Natural killer cell (primary cell): ENCODE results near the gene NCBP2. TPM values are rescaled to one million over a fixed set of nuclear protein-coding genes. Genes with fewer than 3 reads are reported as not detected.

Experiments used
- ATAC-seq, 3 donors: fragments of 150-1000 bp in 2 of 3; fragments of 200-7000 bp in 1 of 3; cut with Tn5 transposase; 1 replicate in 1 of 3; 2 replicates in 2 of 3; pipeline ENCODE4 v1.10.0; 2021; ENCODE audit warnings: mild to moderate bottlenecking in 2 of 3, moderate library complexity in 2 of 3
- DNase-seq, 2 donors: peaks; one replicate each; pipeline versions ENCODE4 v3.0.0 to v3.0.0-alpha.2; 2013 to 2021; ENCODE audit warnings: mixed read lengths in 1 of 2
- H3K27ac ChIP-seq: one replicate; pipeline ENCODE4 v1.5.1; 2013; ENCODE audit warnings: mild to moderate bottlenecking, low read length
- H3K27me3 ChIP-seq: one replicate; pipeline ENCODE4 v1.6.1; 2013; ENCODE audit warnings: low read length; ENCODE audit not compliant: control insufficient read depth, insufficient read depth
- H3K36me3 ChIP-seq: one replicate; pipeline ENCODE4 v1.6.1; 2013; ENCODE audit warnings: low read length; ENCODE audit not compliant: control insufficient read depth, insufficient read depth
- H3K4me1 ChIP-seq: one replicate; pipeline ENCODE4 v1.6.1; 2013; ENCODE audit warnings: low read length; ENCODE audit not compliant: control insufficient read depth, insufficient read depth
- H3K4me3 ChIP-seq: one replicate; pipeline ENCODE4 v1.5.1; 2013; ENCODE audit warnings: low read length
- H3K9me3 ChIP-seq: one replicate; pipeline ENCODE4 v1.6.1; 2013; ENCODE audit warnings: low read length; ENCODE audit not compliant: control insufficient read depth, insufficient read depth
- H3K27ac Mint-ChIP-seq, 2 donors: one replicate each; pipeline ENCODE4 v1.8.0; 2022; ENCODE audit warnings: mild to moderate bottlenecking in 2 of 2, mixed read lengths in 2 of 2, moderate library complexity in 1 of 2
- H3K27me3 Mint-ChIP-seq, 2 donors: one replicate each; pipeline ENCODE4 v1.8.0; 2022; ENCODE audit warnings: low read depth in 2 of 2, mixed read lengths in 2 of 2
- H3K36me3 Mint-ChIP-seq: one replicate; pipeline ENCODE4 v1.8.0; 2022; ENCODE audit warnings: mixed read lengths
- H3K4me1 Mint-ChIP-seq, 2 donors: one replicate each; pipeline ENCODE4 v1.8.0; 2022; ENCODE audit warnings: mixed read lengths in 2 of 2
- H3K4me3 Mint-ChIP-seq: one replicate; pipeline ENCODE4 v1.8.0; 2022; ENCODE audit warnings: mild to moderate bottlenecking, moderate library complexity, mixed read lengths
- H3K9me3 Mint-ChIP-seq, 2 donors: one replicate each; pipeline ENCODE4 v1.8.0; 2022; ENCODE audit warnings: mixed read lengths in 2 of 2
- CTCF ChIP-seq: fragments of 200-600 bp; IDR thresholded peaks from one replicate; pipeline ENCODE4 v1.8.0; 2022; ENCODE audit warnings: antibody characterized with exemption
- WGBS: methylation state at CpG from one replicate; pipeline ENCODE4 v1.1.7; 2013; ENCODE audit warnings: missing lambda C conversion rate; ENCODE audit not compliant: insufficient coverage; 5-methylcytosine and 5-hydroxymethylcytosine counted together
- intact Hi-C: fragments of 100-400 bp; cut with micrococcal nuclease; formaldehyde crosslinking; loops from one replicate; pipeline ENCODE4 v1.14.2; 2022
- total RNA-seq, 4 donors: library from RNA; stranded (reverse); fragments of 120-200 nt in 1 of 4; gene quantifications; one replicate each; pipeline versions ENCODE4 v1.2.3 to v1.2.4, GENCODE V29; 2013 to 2022

Gene NCBP2
- total RNA-seq, 3 donors from 2014 or later (not counting 1 experiment from before 2014, with no cell fraction given): 32.3 to 44.1 (median 37.5) TPM

GRCh38 chr3:196932600-196932999, 9.7 kb downstream of the NCBP2 start:
- Mint-ChIP-seq H3K27me3 (no peaks in the 10 kb centered on the region), H3K27ac (no peak overlapping the region), H3K9me3 (no peaks in the 10 kb centered on the region), H3K4me1 (no peaks in the 10 kb centered on the region), H3K4me3 (no peak overlapping the region), H3K36me3 (peaks cover 28% of the 10 kb centered on the region)
- intact Hi-C loops: no loop called here
- TF ChIP-seq CTCF: no peak
- ATAC-seq (no peak), DNase-seq (no peak)
- Histone ChIP-seq H3K36me3 (peaks cover 66% of the 10 kb centered on the region), H3K9me3 (no peaks in the 10 kb centered on the region), H3K4me1 (no peaks in the 10 kb centered on the region), H3K27me3 (no peaks in the 10 kb centered on the region), H3K4me3 (no peak overlapping the region), H3K27ac (peak overlapping the region; percentile 25)
- 80% methylated on average over 2 of the region's 3 CpGs for WGBS

GRCh38 chr3:196931828-196932587, 10.3 kb downstream of the NCBP2 start:
- peak overlapping the region; percentile 25 for H3K27ac ChIP-seq
- ATAC-seq: no peak
- Mint-ChIP-seq H3K4me1 (no peaks in the 10 kb centered on the region), H3K4me3 (no peak overlapping the region), H3K36me3 (peaks cover 24% of the 10 kb centered on the region), H3K27me3 (no peaks in the 10 kb centered on the region), H3K9me3 (no peaks in the 10 kb centered on the region), H3K27ac (no peak overlapping the region)
- no peaks in the 10 kb centered on the region for H3K4me1 ChIP-seq
- H3K9me3 ChIP-seq: no peaks in the 10 kb centered on the region
- peaks cover 60% of the 10 kb centered on the region for H3K36me3 ChIP-seq
- 84% methylated on average over 12 of the region's 12 CpGs for WGBS
- DNase-seq: no peak
- H3K27me3 ChIP-seq: no peaks in the 10 kb centered on the region
- no peak overlapping the region for H3K4me3 ChIP-seq
- intact Hi-C loops: no loop called here
- TF ChIP-seq CTCF: no peak

DNA sequence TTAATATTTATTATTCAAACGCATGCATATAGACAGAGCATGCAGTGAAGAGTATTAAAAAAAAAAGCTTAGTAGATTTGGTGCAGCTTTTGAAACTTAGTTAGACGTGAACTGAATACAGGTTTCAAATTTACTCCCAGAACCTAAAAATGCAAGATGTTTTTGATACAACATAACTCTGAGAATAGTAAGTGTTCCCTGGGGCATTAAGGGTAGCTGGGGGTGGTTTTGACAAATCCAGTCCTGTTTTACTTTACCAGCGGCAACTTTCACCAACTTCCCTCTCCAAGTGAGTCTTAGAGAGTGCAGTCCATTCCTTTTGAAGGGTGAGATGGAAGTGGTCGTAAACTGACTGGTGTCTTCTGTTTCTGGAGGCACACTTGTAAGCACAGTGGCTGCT, 11.2 kb downstream of the NCBP2 start:
- Mint-ChIP-seq H3K4me1 (no peaks in the 10 kb centered on the region), H3K27ac (no peak overlapping the region), H3K9me3 (no peaks in the 10 kb centered on the region), H3K27me3 (no peaks in the 10 kb centered on the region), H3K36me3 (peaks cover 15% of the 10 kb centered on the region), H3K4me3 (no peak overlapping the region)
- Histone ChIP-seq H3K4me1 (no peaks in the 10 kb centered on the region), H3K36me3 (peaks cover 52% of the 10 kb centered on the region), H3K4me3 (no peak overlapping the region), H3K9me3 (no peaks in the 10 kb centered on the region), H3K27ac (no peak overlapping the region), H3K27me3 (no peaks in the 10 kb centered on the region)
- TF ChIP-seq CTCF: no peak
- 83% methylated on average over 2 of the region's 4 CpGs for WGBS
- DNase-seq (no peak), ATAC-seq (no peak)
- intact Hi-C loops: no loop called here
